ENCODE data around the gene SLC39A6. TPM values are rescaled to one million over a fixed set of nuclear protein-coding genes. Genes with fewer than 3 reads are reported as not detected.
A peak's percentile ranks its signal among the peaks of the same experiment; 100 is the strongest.

Gene SLC39A6
- total RNA-seq, 2 donors from 2014 or later: 25.7 to 34.1 TPM

GRCh38 chr18:36064027-36064808 lies 64.9 kb downstream of the SLC39A6 start:
- no peaks in the 10 kb centered on the region for H3K27me3 ChIP-seq (ENCODE audit: control insufficient read depth, insufficient read depth, low read length, poor library complexity, severe bottlenecking)
- Mint-ChIP-seq H3K9me3 (peaks cover 5% of the 10 kb centered on the region), H3K27me3 (ENCODE audit: insufficient read depth) (no peaks in the 10 kb centered on the region), H3K36me3 (ENCODE audit: low read depth) (peaks cover 17% of the 10 kb centered on the region), H3K27ac (peak overlapping the region; percentile 84), H3K4me1 (peaks cover 17% of the 10 kb centered on the region), H3K4me3 (peak overlapping the region; percentile 17)
- no peak for TF ChIP-seq CTCF (conservative IDR thresholded peaks at IDR 0.05)
- H3K4me1 ChIP-seq (ENCODE audit: control insufficient read depth, insufficient read depth, low read length): no peaks in the 10 kb centered on the region
- peak overlapping the region; percentile 94 for H3K4me3 ChIP-seq (ENCODE audit: low read length)
- H3K27ac ChIP-seq (ENCODE audit: low read depth, low read length): no peak overlapping the region
- H3K36me3 ChIP-seq (ENCODE audit: control insufficient read depth, insufficient read depth, low read length): peaks cover 13% of the 10 kb centered on the region
- no peak overlapping the region for H3K9ac ChIP-seq (ENCODE audit: extremely low read depth, low read length, poor library complexity, severe bottlenecking)
- peak; percentile 52 for DNase-seq
- H3K9me3 ChIP-seq (ENCODE audit: control insufficient read depth, low read length): no peaks in the 10 kb centered on the region
- 91 to 94% methylated on average over 11 to 31 of the region's 31 CpGs for WGBS, 2 experiments (ENCODE audit: insufficient coverage in 1 of 2, insufficient read length in 1 of 2)

DNA sequence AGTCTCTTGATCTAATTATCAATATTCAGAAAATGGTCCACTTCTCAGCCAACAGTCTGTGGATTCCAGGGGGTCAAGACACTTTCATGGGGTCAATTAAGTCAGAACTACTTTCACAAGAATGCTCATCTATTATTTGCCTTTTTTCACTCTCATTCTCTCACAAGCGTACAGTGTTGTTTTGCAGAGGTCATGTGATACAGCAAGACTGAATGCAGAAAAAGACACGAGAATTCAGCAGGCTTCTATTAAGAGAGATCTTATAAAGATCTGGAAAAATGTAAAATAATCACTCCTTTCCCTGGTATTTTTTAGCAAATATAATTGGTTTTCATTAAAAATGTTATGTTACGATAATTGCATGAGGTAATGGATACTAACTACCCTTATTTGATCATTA lies 70.5 kb downstream of the SLC39A6 start:
- Mint-ChIP-seq H3K27ac (peak overlapping the region; percentile 46), H3K9me3 (no peaks in the 10 kb centered on the region), H3K4me3 (no peak overlapping the region), H3K4me1 (no peaks in the 10 kb centered on the region), H3K27me3 (ENCODE audit: insufficient read depth) (no peaks in the 10 kb centered on the region), H3K36me3 (ENCODE audit: low read depth) (peaks cover 8% of the 10 kb centered on the region)
- WGBS, 2 experiments (ENCODE audit: insufficient coverage in 1 of 2, insufficient read length in 1 of 2): 96% methylated on average over 2 of the region's 3 CpGs; no CpG with 5 or more reads in 1 of the 2 experiments
- no peaks in the 10 kb centered on the region for H3K9me3 ChIP-seq (ENCODE audit: control insufficient read depth, low read length)
- H3K27me3 ChIP-seq (ENCODE audit: control insufficient read depth, insufficient read depth, low read length, poor library complexity, severe bottlenecking): no peaks in the 10 kb centered on the region
- peaks cover 4% of the 10 kb centered on the region for H3K36me3 ChIP-seq (ENCODE audit: control insufficient read depth, insufficient read depth, low read length)
- H3K4me1 ChIP-seq (ENCODE audit: control insufficient read depth, insufficient read depth, low read length): no peaks in the 10 kb centered on the region
- H3K4me3 ChIP-seq (ENCODE audit: low read length): no peak overlapping the region
- H3K27ac ChIP-seq (ENCODE audit: low read depth, low read length): no peak overlapping the region
- no peak overlapping the region for H3K9ac ChIP-seq (ENCODE audit: extremely low read depth, low read length, poor library complexity, severe bottlenecking)
- no peak for TF ChIP-seq CTCF (conservative IDR thresholded peaks at IDR 0.05)
- DNase-seq: no peak

Other genes with a start within 250 kb of the SLC39A6 start
- gene RPRD1A, start 61.8 kb downstream of the SLC39A6 start, total RNA-seq: 10 to 100 TPM; 90.5 to 97.7 TPM
- 100 to 1,000 TPM; 125 to 129 TPM for gene ELP2, start 559 bp upstream of the SLC39A6 start, total RNA-seq
- 1 to 10 TPM in 1 of 2 donors, under 1 TPM in 1; 0.51 to 1.4 TPM for gene MOCOS, start 58.2 kb upstream of the SLC39A6 start, total RNA-seq
- gene FHOD3, start 168.4 kb upstream of the SLC39A6 start, total RNA-seq: 1 to 10 TPM; 2.8 to 3.1 TPM